ENCODE data around the gene ULK4.

GRCh38 chr3:41933154-41933676 is 28.7 kb downstream of the ULK4 start:
- TF ChIP-seq CTCF (IDR thresholded peaks at IDR 0.05; ENCODE audit: poor library complexity, severe bottlenecking) (no peak), POLR2AphosphoS5 (IDR thresholded peaks at IDR 0.05) (no peak), REST (IDR thresholded peaks at IDR 0.05; ENCODE audit: borderline replicate concordance) (no peak), SMC3 (conservative IDR thresholded peaks at IDR 0.05; ENCODE audit: poor library complexity) (no peak), TAF1 (IDR thresholded peaks at IDR 0.05; ENCODE audit: low read depth) (no peak), RAD21 (conservative IDR thresholded peaks at IDR 0.05) (no peak), MXI1 (conservative IDR thresholded peaks at IDR 0.05; ENCODE audit: poor library complexity, severe bottlenecking) (no peak), EZH2 (IDR thresholded peaks at IDR 0.05; ENCODE audit: borderline replicate concordance, insufficient read depth, low read length, poor library complexity, severe bottlenecking) (no peak)

Measured in neural cell (in vitro differentiated cells).